Measurements from ENCODE around the gene C5AR1.

DNA sequence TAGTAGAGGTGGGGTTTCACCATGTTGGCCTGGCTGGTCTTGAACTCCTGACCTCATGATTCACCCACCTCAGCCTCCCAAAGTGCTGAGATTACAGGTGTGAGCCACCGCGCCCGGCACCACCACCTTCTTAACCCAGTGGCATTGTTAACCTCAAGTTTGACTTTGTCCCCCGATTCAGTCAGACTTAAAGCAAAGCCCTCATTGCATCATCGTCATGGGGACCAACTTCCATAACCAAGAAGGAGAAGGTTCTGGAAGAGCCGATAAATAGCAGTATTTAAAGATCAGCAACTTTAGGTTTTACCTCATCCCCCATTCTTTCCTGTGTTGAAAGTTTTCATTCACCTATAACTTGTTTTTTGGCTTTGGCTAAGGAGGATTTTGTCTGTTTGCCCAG is 41.6 kb upstream of the C5AR1 start:
- TF ChIP-seq, protein P1, sequence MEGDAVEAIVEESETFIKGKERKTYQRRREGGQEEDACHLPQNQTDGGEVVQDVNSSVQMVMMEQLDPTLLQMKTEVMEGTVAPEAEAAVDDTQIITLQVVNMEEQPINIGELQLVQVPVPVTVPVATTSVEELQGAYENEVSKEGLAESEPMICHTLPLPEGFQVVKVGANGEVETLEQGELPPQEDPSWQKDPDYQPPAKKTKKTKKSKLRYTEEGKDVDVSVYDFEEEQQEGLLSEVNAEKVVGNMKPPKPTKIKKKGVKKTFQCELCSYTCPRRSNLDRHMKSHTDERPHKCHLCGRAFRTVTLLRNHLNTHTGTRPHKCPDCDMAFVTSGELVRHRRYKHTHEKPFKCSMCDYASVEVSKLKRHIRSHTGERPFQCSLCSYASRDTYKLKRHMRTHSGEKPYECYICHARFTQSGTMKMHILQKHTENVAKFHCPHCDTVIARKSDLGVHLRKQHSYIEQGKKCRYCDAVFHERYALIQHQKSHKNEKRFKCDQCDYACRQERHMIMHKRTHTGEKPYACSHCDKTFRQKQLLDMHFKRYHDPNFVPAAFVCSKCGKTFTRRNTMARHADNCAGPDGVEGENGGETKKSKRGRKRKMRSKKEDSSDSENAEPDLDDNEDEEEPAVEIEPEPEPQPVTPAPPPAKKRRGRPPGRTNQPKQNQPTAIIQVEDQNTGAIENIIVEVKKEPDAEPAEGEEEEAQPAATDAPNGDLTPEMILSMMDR (IDR thresholded peaks at IDR 0.05): no peak
- no peak for TF ChIP-seq POLR2AphosphoS5 (IDR thresholded peaks at IDR 0.05)

Data from stomach (tissue), 4 donors.